Ectodermal cell (in vitro differentiated cells): ENCODE measurements around the gene ZSWIM4.

Source experiments
- H3K27ac ChIP-seq: 2 replicates; pipeline ENCODE4 v1.7.0; 2013; ENCODE audit warnings: mild to moderate bottlenecking, low read depth, low read length; ENCODE audit not compliant: insufficient read depth, poor library complexity, severe bottlenecking
- H3K27me3 ChIP-seq: 2 replicates; pipeline ENCODE4 v1.7.0; 2013; ENCODE audit warnings: mild to moderate bottlenecking, low read length; ENCODE audit not compliant: insufficient read depth, control insufficient read depth, poor library complexity, severe bottlenecking
- H3K36me3 ChIP-seq: one replicate; pipeline ENCODE4 v1.7.0; 2013; ENCODE audit warnings: low read length; ENCODE audit not compliant: control insufficient read depth, insufficient read depth
- H3K4me1 ChIP-seq: one replicate; pipeline ENCODE4 v1.7.0; 2013; ENCODE audit warnings: low read length; ENCODE audit not compliant: control insufficient read depth, insufficient read depth
- H3K4me3 ChIP-seq: 2 replicates; pipeline ENCODE4 v1.7.0; 2013; ENCODE audit warnings: low read depth, low read length, control low read depth; ENCODE audit not compliant: insufficient read depth
- H3K9me3 ChIP-seq: 2 replicates; pipeline ENCODE4 v1.7.0; 2013; ENCODE audit warnings: mild to moderate bottlenecking, low read length, moderate library complexity; ENCODE audit not compliant: control insufficient read depth
- WGBS, 2 experiments: methylation state at CpG; one replicate each; pipeline ENCODE4 v1.1.7; 2013; ENCODE audit warnings: missing lambda C conversion rate in 2 of 2; 5-methylcytosine and 5-hydroxymethylcytosine counted together

The ZSWIM4 gene

GRCh38 chr19:13834244-13835069 is 39.2 kb downstream of the ZSWIM4 start:
- Histone ChIP-seq H3K4me1 (peaks cover 6% of the 10 kb centered on the region), H3K4me3 (no peak overlapping the region), H3K27ac (no peak overlapping the region), H3K27me3 (no peaks in the 10 kb centered on the region), H3K9me3 (no peaks in the 10 kb centered on the region), H3K36me3 (peaks cover 11% of the 10 kb centered on the region)
- 90 to 91% methylated on average over 14 of the region's 14 CpGs for WGBS, 2 experiments

- no peak overlapping the region for H3K27ac ChIP-seq
- no peaks in the 10 kb centered on the region for H3K27me3 ChIP-seq
- 89 to 90% methylated on average over 21 of the region's 21 CpGs for WGBS, 2 experiments
- no peaks in the 10 kb centered on the region for H3K36me3 ChIP-seq
- H3K4me1 ChIP-seq, result peaks cover 9% of the 10 kb centered on the region
- no peaks in the 10 kb centered on the region for H3K9me3 ChIP-seq
- H3K4me3 ChIP-seq, result no peak overlapping the region
Observed at GRCh38 chr19:13835791-13836723, 40.8 kb downstream of the ZSWIM4 start.

- no peaks in the 10 kb centered on the region for H3K9me3 ChIP-seq
- H3K27me3 ChIP-seq, result peaks cover 17% of the 10 kb centered on the region
- no peak overlapping the region for H3K27ac ChIP-seq
- H3K4me1 ChIP-seq, result peaks cover 29% of the 10 kb centered on the region
- WGBS, 2 experiments, result 90 to 96% methylated on average over 17 to 18 of the region's 18 CpGs
- no peak overlapping the region for H3K4me3 ChIP-seq
- no peaks in the 10 kb centered on the region for H3K36me3 ChIP-seq
Observed at GRCh38 chr19:13838435-13839129, 43.3 kb downstream of the ZSWIM4 start.

- Histone ChIP-seq H3K27ac (no peak overlapping the region), H3K9me3 (no peaks in the 10 kb centered on the region), H3K27me3 (peaks cover 17% of the 10 kb centered on the region), H3K4me1 (peaks cover 36% of the 10 kb centered on the region), H3K36me3 (no peaks in the 10 kb centered on the region), H3K4me3 (no peak overlapping the region)
- WGBS, 2 experiments, result 87 to 88% methylated on average over 36 of the region's 36 CpGs
Observed at GRCh38 chr19:13839130-13839937, 44.1 kb downstream of the ZSWIM4 start.

GRCh38 chr19:13839938-13840304 is 44.7 kb downstream of the ZSWIM4 start:
- Histone ChIP-seq H3K4me1 (peaks cover 36% of the 10 kb centered on the region), H3K27me3 (peaks cover 17% of the 10 kb centered on the region), H3K27ac (no peak overlapping the region), H3K9me3 (no peaks in the 10 kb centered on the region), H3K4me3 (no peak overlapping the region), H3K36me3 (no peaks in the 10 kb centered on the region)
- WGBS, 2 experiments, result 94 to 95% methylated on average over 6 of the region's 6 CpGs

GRCh38 chr19:13840305-13841085 is 45.3 kb downstream of the ZSWIM4 start:
- no peaks in the 10 kb centered on the region for H3K9me3 ChIP-seq
- 91 to 95% methylated on average over 21 to 23 of the region's 23 CpGs for WGBS, 2 experiments
- peaks cover 36% of the 10 kb centered on the region for H3K4me1 ChIP-seq
- no peak overlapping the region for H3K27ac ChIP-seq
- no peak overlapping the region for H3K4me3 ChIP-seq
- H3K27me3 ChIP-seq, result peaks cover 17% of the 10 kb centered on the region
- no peaks in the 10 kb centered on the region for H3K36me3 ChIP-seq

- Histone ChIP-seq H3K4me3 (peak overlapping the region; percentile 47), H3K4me1 (peaks cover 36% of the 10 kb centered on the region), H3K27ac (no peak overlapping the region), H3K9me3 (no peaks in the 10 kb centered on the region), H3K27me3 (peaks cover 17% of the 10 kb centered on the region), H3K36me3 (no peaks in the 10 kb centered on the region)
- 93 to 95% methylated on average over 26 of the region's 26 CpGs for WGBS, 2 experiments
Observed at GRCh38 chr19:13841086-13841961, 46.1 kb downstream of the ZSWIM4 start.

GRCh38 chr19:13841962-13842290 is 46.7 kb downstream of the ZSWIM4 start:
- H3K27ac ChIP-seq, result no peak overlapping the region
- peak overlapping the region; percentile 47 for H3K4me3 ChIP-seq
- peaks cover 43% of the 10 kb centered on the region for H3K4me1 ChIP-seq
- no peaks in the 10 kb centered on the region for H3K9me3 ChIP-seq
- 16 to 19% methylated on average over 10 to 11 of the region's 11 CpGs for WGBS, 2 experiments
- H3K36me3 ChIP-seq, result no peaks in the 10 kb centered on the region
- H3K27me3 ChIP-seq, result peaks cover 17% of the 10 kb centered on the region
